ENCODE data around the gene TRPV3. TPM values are rescaled to one million over a fixed set of nuclear protein-coding genes. Genes with fewer than 3 reads are reported as not detected.

The TRPV3 gene
- total and polyA plus RNA-seq, 7 experiments from 2014 or later, result 0.15 to 0.64 (median 0.48) TPM; not detected in 4

DNA sequence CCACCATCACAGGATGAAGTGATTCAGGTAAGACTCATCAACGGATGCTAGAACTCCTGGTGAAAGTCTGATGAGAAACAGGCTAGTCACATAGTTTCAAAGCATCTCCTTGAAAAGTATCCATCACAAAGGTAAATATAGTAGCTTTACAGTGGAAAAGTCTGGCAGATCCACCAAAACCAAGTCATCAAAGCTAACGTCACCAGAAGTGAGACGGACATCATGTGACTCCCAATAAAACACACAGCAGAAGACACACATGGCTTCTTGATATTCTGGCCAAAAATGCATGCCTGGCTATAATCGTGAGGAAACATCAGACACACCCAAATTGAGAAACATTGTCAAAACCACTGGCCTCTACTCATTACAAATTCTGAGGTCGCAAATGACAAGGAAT is 17.9 kb upstream of the TRPV3 start:
- peak overlapping the region in 1 of 9 donors; percentile 83 for H3K27ac Mint-ChIP-seq
- H3K36me3 Mint-ChIP-seq, result peaks cover 0 to 15% (median 6%) of the 10 kb centered on the region in 5 donors
- no peaks in the 10 kb centered on the region for H3K4me1 Mint-ChIP-seq
- Histone ChIP-seq H3K27ac (ENCODE audit: low read depth, low read length) (no peak overlapping the region), H3K4me3 (ENCODE audit: low read length) (no peak overlapping the region), H3K4me1 (ENCODE audit: control insufficient read depth in 2 of 2, insufficient read depth in 2 of 2, low read length in 2 of 2) (no peaks in the 10 kb centered on the region), H3K9me3 (ENCODE audit: control insufficient read depth in 2 of 3, low read length in 3 of 3) (no peaks in the 10 kb centered on the region), H3K27me3 (ENCODE audit: control insufficient read depth in 2 of 2, insufficient read depth in 2 of 2, low read length in 2 of 2) (no peaks in the 10 kb centered on the region), H3K36me3 (ENCODE audit: control insufficient read depth in 2 of 3, insufficient read depth in 3 of 3, low read length in 3 of 3) (peaks cover 0 to 8% (median 0%) of the 10 kb centered on the region in 3 experiments)
- H3K27me3 Mint-ChIP-seq, result no peaks in the 10 kb centered on the region
- ChIA-PET POLR2A (no interaction called here), CTCF (no interaction called here)
- ATAC-seq (no peak), DNase-seq (no peak)
- intact Hi-C loops (cut with micrococcal nuclease), result no loop called here
- no peak overlapping the region for H3K4me3 Mint-ChIP-seq
- H3K9me3 Mint-ChIP-seq, result peaks cover 0 to 2% (median 0%) of the 10 kb centered on the region in 11 donors

DNA sequence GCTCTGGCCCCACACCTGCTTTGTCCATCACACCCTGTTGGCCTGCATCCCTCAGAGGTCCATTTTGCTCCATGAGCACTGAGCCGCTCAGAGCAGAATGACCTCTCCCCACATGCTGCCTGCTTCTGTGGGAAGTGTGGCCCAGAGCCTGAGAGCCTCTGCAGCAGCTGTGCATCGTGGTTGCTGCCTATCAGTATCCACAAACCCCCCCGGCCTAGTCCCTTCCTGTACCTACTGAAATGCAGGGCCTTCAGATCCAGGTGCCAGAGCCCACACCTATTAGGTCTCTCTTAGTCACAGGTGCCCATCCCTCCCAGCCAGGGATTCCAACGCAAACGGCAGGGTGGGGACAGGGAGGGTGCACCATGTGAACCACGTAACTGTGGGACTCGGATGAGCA is 16.6 kb upstream of the TRPV3 start:
- CTCF ChIA-PET, result no interaction called here
- Mint-ChIP-seq H3K27ac (no peak overlapping the region), H3K4me3 (no peak overlapping the region), H3K9me3 (peaks cover 0 to 2% (median 0%) of the 10 kb centered on the region in 11 donors), H3K4me1 (no peaks in the 10 kb centered on the region), H3K27me3 (no peaks in the 10 kb centered on the region), H3K36me3 (peaks cover 0 to 11% (median 4%) of the 10 kb centered on the region in 5 donors)
- Histone ChIP-seq H3K4me1 (ENCODE audit: control insufficient read depth in 2 of 2, insufficient read depth in 2 of 2, low read length in 2 of 2) (no peaks in the 10 kb centered on the region), H3K27ac (ENCODE audit: low read depth, low read length) (no peak overlapping the region), H3K36me3 (ENCODE audit: control insufficient read depth in 2 of 3, insufficient read depth in 3 of 3, low read length in 3 of 3) (peaks cover 0 to 8% (median 0%) of the 10 kb centered on the region in 3 experiments), H3K4me3 (ENCODE audit: low read length) (no peak overlapping the region), H3K9me3 (ENCODE audit: control insufficient read depth in 2 of 3, low read length in 3 of 3) (no peaks in the 10 kb centered on the region), H3K27me3 (ENCODE audit: control insufficient read depth in 2 of 2, insufficient read depth in 2 of 2, low read length in 2 of 2) (no peaks in the 10 kb centered on the region)
- POLR2A ChIA-PET, result no interaction called here
- no peak for ATAC-seq
- intact Hi-C loops (cut with micrococcal nuclease), result no loop called here
- DNase-seq, result no peak

DNA sequence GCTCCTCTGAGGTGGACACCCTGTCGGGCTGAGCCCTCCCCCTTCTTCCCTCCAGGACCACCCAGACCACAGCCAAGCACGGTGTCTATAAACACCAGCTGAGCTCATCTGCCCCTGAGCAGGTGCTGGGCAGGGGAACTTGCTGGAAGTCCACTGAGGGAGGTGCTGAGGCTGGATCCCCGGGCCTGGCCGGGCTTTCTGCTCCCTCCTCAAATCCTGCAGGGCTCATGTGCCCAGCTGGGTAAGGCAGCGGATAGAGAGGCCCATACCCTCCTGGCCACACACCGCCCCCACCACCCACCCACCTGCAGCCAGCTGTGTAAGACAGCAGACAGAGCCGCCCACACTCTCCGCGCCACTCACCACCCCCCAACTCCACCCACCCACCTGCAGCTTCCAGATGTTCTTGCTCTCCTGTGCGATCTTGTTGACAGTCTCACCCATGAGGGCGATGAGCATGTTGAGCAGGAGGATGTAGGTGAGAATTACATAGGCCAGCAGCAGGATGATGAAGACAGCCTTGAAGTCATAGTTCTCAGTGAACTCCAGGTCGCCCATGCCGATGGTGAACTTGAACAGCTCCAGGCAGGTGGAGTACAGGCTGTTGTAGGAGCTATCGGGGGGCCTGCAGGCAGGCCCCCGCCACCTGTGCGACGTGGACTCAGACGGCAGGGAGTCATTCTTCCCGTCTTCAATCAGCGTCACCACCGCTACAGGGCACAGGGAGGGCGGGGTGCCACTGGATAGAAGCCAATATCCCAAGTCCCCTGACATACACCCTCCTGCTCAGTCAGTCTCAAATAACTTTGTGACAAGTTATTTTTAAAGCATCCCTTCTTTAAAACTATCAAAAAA is 15.9 kb upstream of the TRPV3 start:
- H3K27me3 Mint-ChIP-seq, result no peaks in the 10 kb centered on the region
- DNase-seq, result no peak

DNA sequence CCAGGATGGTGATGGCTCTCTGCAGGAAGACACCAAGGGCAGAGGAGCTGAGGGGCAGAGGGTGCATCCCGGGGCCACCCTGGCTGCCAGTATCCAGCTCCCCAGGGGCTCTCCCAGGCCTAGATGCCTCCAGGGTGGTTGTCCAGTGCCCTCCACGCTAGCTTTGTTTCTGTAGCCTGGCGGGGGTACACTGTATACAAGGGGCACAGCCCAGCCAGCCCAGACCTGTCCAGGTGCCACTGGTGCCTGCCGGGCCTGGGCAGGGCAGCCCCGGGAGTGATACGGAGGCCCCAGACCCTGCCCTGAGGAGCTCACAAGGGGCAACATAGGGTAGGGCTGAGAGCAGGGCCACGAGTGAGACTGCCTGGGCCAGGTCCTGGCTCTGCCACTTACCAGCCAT is 14.6 kb upstream of the TRPV3 start:
- Histone ChIP-seq H3K36me3 (ENCODE audit: control insufficient read depth in 2 of 3, insufficient read depth in 3 of 3, low read length in 3 of 3) (peaks cover 0 to 8% (median 0%) of the 10 kb centered on the region in 3 experiments), H3K4me1 (ENCODE audit: control insufficient read depth in 2 of 2, insufficient read depth in 2 of 2, low read length in 2 of 2) (no peaks in the 10 kb centered on the region), H3K27ac (ENCODE audit: low read depth, low read length) (no peak overlapping the region), H3K4me3 (ENCODE audit: low read length) (no peak overlapping the region), H3K27me3 (ENCODE audit: control insufficient read depth in 2 of 2, insufficient read depth in 2 of 2, low read length in 2 of 2) (no peaks in the 10 kb centered on the region), H3K9me3 (ENCODE audit: control insufficient read depth in 2 of 3, low read length in 3 of 3) (no peaks in the 10 kb centered on the region)
- Mint-ChIP-seq H3K4me3 (no peak overlapping the region), H3K4me1 (no peaks in the 10 kb centered on the region), H3K27me3 (no peaks in the 10 kb centered on the region), H3K27ac (no peak overlapping the region), H3K36me3 (peaks cover 0 to 18% (median 4%) of the 10 kb centered on the region in 5 donors), H3K9me3 (no peaks in the 10 kb centered on the region)
- CTCF ChIA-PET, result no interaction called here
- POLR2A ChIA-PET, result no interaction called here
- intact Hi-C loops (cut with micrococcal nuclease), result no loop called here
- ATAC-seq (no peak), DNase-seq (no peak)

More for the DNA sequence above, 15.9 kb upstream of the TRPV3 start:
- intact Hi-C loops (cut with micrococcal nuclease), result no loop called here
- Histone ChIP-seq H3K27me3 (ENCODE audit: control insufficient read depth in 2 of 2, insufficient read depth in 2 of 2, low read length in 2 of 2) (no peaks in the 10 kb centered on the region), H3K9me3 (ENCODE audit: control insufficient read depth in 2 of 3, low read length in 3 of 3) (no peaks in the 10 kb centered on the region), H3K36me3 (ENCODE audit: control insufficient read depth in 2 of 3, insufficient read depth in 3 of 3, low read length in 3 of 3) (peaks cover 0 to 8% (median 0%) of the 10 kb centered on the region in 3 experiments), H3K4me1 (ENCODE audit: control insufficient read depth in 2 of 2, insufficient read depth in 2 of 2, low read length in 2 of 2) (no peaks in the 10 kb centered on the region), H3K27ac (ENCODE audit: low read depth, low read length) (no peak overlapping the region), H3K4me3 (ENCODE audit: low read length) (no peak overlapping the region)
- no peak for ATAC-seq
- ChIA-PET CTCF (no interaction called here), POLR2A (no interaction called here)
- Mint-ChIP-seq H3K27ac (no peak overlapping the region), H3K36me3 (peaks cover 0 to 9% (median 1%) of the 10 kb centered on the region in 5 donors), H3K9me3 (no peaks in the 10 kb centered on the region), H3K4me3 (no peak overlapping the region), H3K4me1 (no peaks in the 10 kb centered on the region)

DNA sequence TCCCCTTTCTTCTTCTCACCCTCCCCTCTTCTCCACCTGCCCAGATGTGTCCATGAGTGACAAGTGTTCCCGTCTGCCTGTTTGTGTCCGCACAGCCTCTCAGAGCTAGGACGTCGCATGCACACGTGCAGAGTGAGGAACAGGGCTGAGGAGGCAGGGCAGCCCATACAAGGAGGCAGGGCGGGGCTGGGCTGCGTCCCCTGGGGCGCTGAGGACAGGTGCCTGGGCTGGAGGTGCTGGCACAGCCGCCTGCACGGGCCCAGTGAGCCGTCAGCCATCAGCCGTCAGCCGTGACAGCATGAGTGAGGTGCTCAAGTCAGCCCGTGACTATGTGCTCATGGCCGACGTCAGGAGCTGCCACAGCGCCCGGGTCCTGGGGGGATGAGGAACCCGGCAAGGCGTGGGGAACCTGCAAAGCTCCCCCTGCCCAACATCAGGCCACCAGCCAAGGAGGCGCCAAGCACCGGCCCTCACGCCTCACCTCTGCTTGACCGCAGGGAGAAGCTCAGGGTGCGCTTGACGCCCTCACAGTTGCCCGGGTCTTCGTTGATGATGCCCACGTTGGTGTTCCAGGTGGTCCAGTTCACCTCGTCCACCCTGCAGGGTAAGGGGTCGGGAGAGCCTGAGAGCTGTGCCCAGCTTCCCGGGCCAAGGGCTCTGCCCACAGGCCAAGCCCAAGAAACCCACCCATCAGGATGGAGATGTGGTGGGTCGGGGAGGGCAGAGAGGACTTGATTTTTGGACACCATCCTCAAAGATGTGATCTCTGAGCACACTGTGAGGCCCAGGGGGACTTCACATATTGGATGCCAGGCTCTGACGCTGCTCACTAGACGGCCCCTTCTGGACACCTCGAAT is 13.7 kb upstream of the TRPV3 start:
- Histone ChIP-seq H3K4me3 (ENCODE audit: low read length) (no peak overlapping the region), H3K36me3 (ENCODE audit: control insufficient read depth in 2 of 3, insufficient read depth in 3 of 3, low read length in 3 of 3) (peaks cover 0 to 12% (median 0%) of the 10 kb centered on the region in 3 experiments), H3K27me3 (ENCODE audit: control insufficient read depth in 2 of 2, insufficient read depth in 2 of 2, low read length in 2 of 2) (no peaks in the 10 kb centered on the region), H3K27ac (ENCODE audit: low read depth, low read length) (no peak overlapping the region), H3K4me1 (ENCODE audit: control insufficient read depth in 2 of 2, insufficient read depth in 2 of 2, low read length in 2 of 2) (no peaks in the 10 kb centered on the region), H3K9me3 (ENCODE audit: control insufficient read depth in 2 of 3, low read length in 3 of 3) (no peaks in the 10 kb centered on the region)
- Mint-ChIP-seq H3K4me3 (no peak overlapping the region), H3K9me3 (no peaks in the 10 kb centered on the region), H3K4me1 (no peaks in the 10 kb centered on the region), H3K36me3 (peaks cover 0 to 18% (median 4%) of the 10 kb centered on the region in 5 donors), H3K27me3 (no peaks in the 10 kb centered on the region), H3K27ac (no peak overlapping the region)
- intact Hi-C loops (cut with micrococcal nuclease), result no loop called here
- POLR2A ChIA-PET, result no interaction called here
- DNase-seq (no peak), ATAC-seq (no peak)
- CTCF ChIA-PET, result no interaction called here

DNA sequence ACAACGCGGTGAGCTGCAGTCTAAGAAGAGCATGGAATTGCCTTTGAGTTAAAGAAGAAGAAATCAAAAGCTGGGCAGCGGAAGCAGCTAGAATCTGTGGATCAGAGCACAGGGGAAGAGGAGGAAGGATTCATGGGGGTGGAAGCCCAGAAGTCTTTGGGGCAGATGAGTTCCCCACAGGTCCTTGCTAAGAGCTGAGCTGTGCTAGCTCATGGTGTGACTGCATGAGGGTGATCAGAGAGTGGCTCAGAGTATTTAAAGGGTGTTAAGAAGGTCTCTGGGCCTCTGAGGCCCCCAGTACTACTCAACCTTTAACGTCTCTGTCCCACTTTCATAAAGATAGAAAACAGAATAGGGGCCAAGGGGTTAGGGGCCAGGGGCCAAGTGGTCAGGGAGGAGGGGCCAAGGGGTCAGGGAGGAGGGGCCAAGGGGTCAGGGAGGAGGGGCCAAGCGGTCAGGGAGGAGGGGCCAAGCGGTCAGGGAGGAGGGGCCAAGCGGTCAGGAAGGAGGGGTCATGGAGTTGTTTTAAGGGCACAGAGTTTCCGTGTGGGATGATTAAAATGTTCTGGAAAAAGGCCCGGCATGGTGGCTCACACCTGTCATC is 12.0 kb upstream of the TRPV3 start:
- Histone ChIP-seq H3K27ac (ENCODE audit: low read depth, low read length) (no peak overlapping the region), H3K36me3 (ENCODE audit: control insufficient read depth in 2 of 3, insufficient read depth in 3 of 3, low read length in 3 of 3) (peaks cover 0 to 12% (median 0%) of the 10 kb centered on the region in 3 experiments), H3K4me1 (ENCODE audit: control insufficient read depth in 2 of 2, insufficient read depth in 2 of 2, low read length in 2 of 2) (no peaks in the 10 kb centered on the region), H3K9me3 (ENCODE audit: control insufficient read depth in 2 of 3, low read length in 3 of 3) (no peaks in the 10 kb centered on the region), H3K4me3 (ENCODE audit: low read length) (no peak overlapping the region), H3K27me3 (ENCODE audit: control insufficient read depth in 2 of 2, insufficient read depth in 2 of 2, low read length in 2 of 2) (no peaks in the 10 kb centered on the region)
- no peak overlapping the region for H3K4me3 Mint-ChIP-seq
- H3K36me3 Mint-ChIP-seq, result peaks cover 0 to 21% (median 9%) of the 10 kb centered on the region in 5 donors
- ChIA-PET CTCF (no interaction called here), POLR2A (no interaction called here)
- H3K27ac Mint-ChIP-seq, result peak overlapping the region in 1 of 9 donors; percentile 20
- intact Hi-C loops (cut with micrococcal nuclease), result no loop called here
- DNase-seq (no peak), ATAC-seq (no peak)
- peaks cover 0 to 4% (median 0%) of the 10 kb centered on the region in 7 donors for H3K4me1 Mint-ChIP-seq
- H3K9me3 Mint-ChIP-seq, result no peaks in the 10 kb centered on the region
- no peaks in the 10 kb centered on the region for H3K27me3 Mint-ChIP-seq
